GM21526 (cell line): ENCODE results near the gene HIPK1.
"Not testable (repeated sequence)": the region's sequence is repeated elsewhere in the genome, so short reads cannot be mapped to it uniquely, and the experiment has no call there.

ENCODE experiments used
- ATAC-seq: cut with Tn5 transposase; IDR thresholded peaks from one replicate; pipeline ENCODE4 v1.9.1; 2021; ENCODE audit warnings: moderate library complexity; ENCODE audit not compliant: unreplicated experiment, low FRiP score

The HIPK1 gene

GRCh38 chr1:114006825-114007224 lies 77.7 kb downstream of the HIPK1 start:
- ATAC-seq = not testable (repeated sequence)

DNA sequence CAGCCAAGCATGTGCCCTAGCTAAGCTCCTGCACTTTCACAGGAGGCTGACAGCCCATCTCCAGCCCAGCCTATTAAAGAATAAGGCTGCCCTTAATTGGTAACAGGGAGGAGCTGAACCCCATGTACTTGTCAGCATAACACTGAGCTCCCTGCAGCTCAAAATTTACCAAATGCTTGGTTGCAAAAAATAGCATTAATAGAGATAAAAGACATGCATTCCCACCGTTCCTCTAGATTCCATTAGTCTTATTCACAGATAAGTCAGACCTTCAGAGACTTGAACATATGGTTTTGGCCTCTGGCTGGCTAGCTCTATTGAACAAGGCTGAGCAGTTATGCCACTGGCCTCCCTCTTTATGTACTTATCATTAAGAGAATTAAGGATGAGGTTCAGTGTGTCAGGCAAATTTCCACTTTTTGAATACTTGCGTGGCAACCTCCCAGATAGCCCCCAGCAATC lies 79.4 kb downstream of the HIPK1 start:
- ATAC-seq = no peak

GRCh38 chr1:114008993-114009392 lies 79.9 kb downstream of the HIPK1 start:
- ATAC-seq = no peak

DNA sequence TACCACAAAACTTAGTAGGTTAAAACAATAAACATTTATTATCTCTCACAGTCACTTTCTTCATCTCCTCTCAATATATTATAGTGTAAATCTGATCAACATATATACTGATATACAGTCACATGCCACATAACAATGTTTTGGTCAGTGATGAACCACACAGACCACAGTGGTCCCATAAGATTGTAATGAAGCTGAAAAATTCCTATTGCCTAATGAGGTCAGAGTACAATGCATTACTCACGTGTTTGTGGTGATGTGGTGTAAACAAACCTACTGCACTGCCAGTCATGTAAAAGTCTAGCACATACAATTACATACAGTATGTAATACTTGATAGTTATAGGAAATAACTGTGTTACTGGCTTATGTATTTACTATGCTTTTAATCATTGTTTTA lies 80.3 kb downstream of the HIPK1 start:
- no peak for ATAC-seq

DNA sequence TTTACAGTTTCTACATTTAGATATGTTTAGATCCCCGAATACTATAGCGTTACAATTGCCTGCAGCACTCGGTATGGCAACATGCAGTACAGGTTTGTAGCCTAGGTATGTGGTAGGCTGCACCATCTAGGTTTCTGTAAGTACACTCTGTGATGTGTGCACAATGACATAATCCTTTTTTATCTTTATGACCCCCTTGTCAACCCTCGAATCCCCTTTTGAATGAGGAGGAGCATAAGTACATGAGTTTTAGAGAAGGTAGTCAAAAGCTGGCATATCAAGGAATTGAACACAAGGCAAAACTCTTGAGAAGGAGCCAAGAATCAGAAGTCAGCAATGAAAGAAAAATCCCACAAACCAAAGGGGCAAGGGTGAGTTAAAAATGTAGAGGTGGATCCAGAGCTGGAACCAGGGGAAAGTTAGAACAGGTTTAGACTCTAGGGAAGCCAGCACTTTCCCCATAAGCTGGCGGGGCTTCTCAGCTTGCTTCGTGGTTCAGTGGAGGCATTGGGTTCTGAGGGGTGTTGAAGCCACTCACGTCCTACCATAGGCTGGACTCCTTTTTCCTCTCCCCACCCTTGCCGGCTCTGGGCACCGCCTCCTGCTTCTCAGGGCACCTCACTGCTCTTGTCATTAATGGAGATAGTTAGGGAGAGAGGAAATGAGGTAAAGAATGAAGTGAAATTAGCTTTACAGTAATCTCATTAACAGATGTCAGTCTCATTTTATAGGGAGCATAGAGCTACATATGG lies 81.5 kb downstream of the HIPK1 start:
- ATAC-seq = no peak

DNA sequence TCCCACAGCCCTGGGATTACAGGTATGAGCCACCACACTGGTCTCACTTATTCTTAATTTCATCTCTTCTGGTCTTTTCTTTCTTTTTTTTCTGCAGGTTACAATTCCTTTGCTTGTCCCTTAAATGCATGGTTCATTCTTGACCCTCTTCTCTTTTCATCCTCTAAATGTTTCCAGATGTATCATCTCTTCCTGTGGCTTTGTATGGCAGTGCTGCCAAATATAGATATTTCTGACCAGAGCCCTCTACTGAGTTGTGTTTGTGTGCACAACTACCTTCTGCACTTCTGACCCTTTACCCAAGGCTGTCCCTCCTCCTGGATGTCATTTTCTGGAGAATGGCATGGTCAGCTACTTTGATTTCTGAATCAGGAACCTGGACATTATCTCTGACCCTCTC lies 82.7 kb downstream of the HIPK1 start:
- no peak for ATAC-seq

- ATAC-seq = no peak
Observed at GRCh38 chr1:114015075-114015474, 86.0 kb downstream of the HIPK1 start.

- not testable (repeated sequence) for ATAC-seq
Observed at GRCh38 chr1:114019724-114020123, 90.6 kb downstream of the HIPK1 start.

GRCh38 chr1:114021665-114022099 lies 92.6 kb downstream of the HIPK1 start:
- ATAC-seq = no peak

- ATAC-seq = no peak
Observed at GRCh38 chr1:114022877-114023276, 93.8 kb downstream of the HIPK1 start.

DNA sequence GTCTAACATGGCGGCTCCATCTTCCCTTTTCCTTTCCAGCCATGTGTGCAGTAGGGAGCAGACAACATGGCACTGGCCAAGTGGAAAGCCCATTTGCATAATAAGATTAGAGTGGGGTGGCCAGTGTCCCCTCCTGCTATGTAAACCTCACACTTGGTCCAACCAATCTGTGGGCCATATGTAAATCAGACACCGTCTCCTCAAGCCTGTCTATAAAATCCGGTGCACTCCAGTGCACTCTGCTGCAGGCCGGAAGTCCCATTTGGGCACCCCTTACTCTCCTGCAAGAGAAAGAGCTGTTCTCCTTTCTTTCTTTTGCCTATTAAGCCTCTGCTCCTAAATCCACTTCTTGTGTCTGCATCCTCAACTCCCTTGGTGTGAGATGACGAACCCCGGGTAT lies 94.3 kb downstream of the HIPK1 start:
- no peak for ATAC-seq

- no peak for ATAC-seq
Observed at GRCh38 chr1:114024049-114024448, 94.9 kb downstream of the HIPK1 start.

GRCh38 chr1:114025609-114026401 lies 96.7 kb downstream of the HIPK1 start:
- ATAC-seq = no peak

DNA sequence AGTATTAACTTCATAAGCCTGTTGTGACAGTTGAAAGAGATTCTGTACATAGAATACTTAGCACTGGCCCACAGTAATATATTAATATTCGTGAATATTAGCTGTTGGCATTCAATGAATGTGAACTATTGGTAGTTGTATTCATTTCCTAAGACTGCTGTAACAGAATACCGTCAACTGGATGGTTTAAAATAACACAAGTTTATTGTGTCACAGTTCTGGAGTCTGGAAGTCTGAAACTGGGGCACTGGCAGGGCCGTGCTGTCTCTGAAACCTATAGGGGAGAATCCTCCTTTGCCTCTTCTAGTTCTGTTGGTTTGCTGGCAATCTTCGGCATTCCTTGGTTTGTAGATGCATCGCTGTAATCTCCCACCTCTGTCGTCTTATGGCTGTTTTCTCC lies 97.7 kb downstream of the HIPK1 start:
- ATAC-seq = no peak
